HG03342 (cell line): ENCODE measurements around the gene HADH.
A peak's percentile ranks its signal among the peaks of the same experiment; 100 is the strongest.
"Not testable (repeated sequence)": the region's sequence is repeated elsewhere in the genome, so short reads cannot be mapped to it uniquely, and the experiment has no call there.

ENCODE experiments used
- ATAC-seq: cut with Tn5 transposase; IDR thresholded peaks from one replicate; pipeline ENCODE4 v1.9.1; 2021; ENCODE audit warnings: mild to moderate bottlenecking, moderate library complexity; ENCODE audit not compliant: unreplicated experiment

Gene HADH

GRCh38 chr4:108029731-108030130 is 40.0 kb downstream of the HADH start:
- no peak for ATAC-seq

GRCh38 chr4:108030332-108030731 is 40.6 kb downstream of the HADH start:
- peak; percentile 95 for ATAC-seq

DNA sequence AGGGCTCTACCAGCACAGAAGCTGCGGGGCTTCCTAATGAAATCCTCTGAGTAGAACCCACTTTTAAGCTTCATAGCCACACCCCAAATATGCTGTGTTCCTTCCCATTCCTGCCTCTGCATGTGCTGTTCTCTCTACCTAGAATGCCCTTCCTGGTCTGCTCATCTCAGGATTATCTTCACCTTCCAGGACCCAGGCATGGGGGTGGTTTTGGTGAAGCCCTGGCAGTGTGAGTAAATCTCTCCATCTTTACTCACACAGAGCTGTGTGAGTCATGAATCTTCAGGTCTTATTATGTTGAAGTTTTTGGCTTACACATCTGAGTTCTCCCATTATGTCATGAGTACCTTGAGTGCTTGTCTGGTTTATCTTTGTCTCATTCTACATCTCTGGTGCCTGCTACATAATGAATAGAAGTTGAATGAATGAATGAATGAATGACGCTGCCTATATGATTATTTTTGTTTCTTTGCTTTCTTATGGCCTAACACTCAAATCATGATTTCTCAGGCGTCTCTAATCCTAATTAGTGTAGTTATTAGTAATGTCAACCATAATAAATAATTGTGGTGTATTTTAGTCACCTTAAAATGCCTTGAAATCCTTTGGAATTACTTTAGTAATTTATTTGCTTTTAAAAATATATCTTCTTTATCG is 41.9 kb downstream of the HADH start:
- no peak for ATAC-seq

DNA sequence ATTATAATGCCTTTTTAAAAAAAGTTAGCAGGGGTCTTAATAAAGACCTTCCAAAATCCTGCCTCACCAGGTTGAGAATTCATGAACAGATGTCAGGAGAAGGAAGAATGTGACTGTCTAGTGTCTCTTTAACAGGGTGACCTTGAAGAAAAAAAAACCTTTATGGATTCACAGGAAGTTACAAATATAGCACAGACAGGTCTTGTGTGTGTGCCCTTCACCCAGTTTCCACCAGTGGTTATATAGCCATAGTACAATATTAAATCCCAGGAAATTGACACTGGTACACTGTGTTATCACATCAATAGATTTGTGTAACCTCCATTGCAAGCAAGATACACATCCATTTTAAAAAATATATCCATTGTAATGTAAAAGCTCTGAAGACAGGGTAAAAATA is 43.7 kb downstream of the HADH start:
- ATAC-seq = no peak

- ATAC-seq = no peak
Observed at GRCh38 chr4:108034565-108034964, 44.9 kb downstream of the HADH start.

- ATAC-seq = peak; percentile 13
Observed at GRCh38 chr4:108035691-108036090, 46.0 kb downstream of the HADH start.

GRCh38 chr4:108036213-108036612 is 46.5 kb downstream of the HADH start:
- peak; percentile 97 for ATAC-seq

- ATAC-seq = no peak
Observed at GRCh38 chr4:108037884-108038283, 48.2 kb downstream of the HADH start.

- no peak for ATAC-seq
Observed at GRCh38 chr4:108042927-108043326, 53.2 kb downstream of the HADH start.

- ATAC-seq = no peak
Observed at GRCh38 chr4:108043526-108043925, 53.8 kb downstream of the HADH start.

DNA sequence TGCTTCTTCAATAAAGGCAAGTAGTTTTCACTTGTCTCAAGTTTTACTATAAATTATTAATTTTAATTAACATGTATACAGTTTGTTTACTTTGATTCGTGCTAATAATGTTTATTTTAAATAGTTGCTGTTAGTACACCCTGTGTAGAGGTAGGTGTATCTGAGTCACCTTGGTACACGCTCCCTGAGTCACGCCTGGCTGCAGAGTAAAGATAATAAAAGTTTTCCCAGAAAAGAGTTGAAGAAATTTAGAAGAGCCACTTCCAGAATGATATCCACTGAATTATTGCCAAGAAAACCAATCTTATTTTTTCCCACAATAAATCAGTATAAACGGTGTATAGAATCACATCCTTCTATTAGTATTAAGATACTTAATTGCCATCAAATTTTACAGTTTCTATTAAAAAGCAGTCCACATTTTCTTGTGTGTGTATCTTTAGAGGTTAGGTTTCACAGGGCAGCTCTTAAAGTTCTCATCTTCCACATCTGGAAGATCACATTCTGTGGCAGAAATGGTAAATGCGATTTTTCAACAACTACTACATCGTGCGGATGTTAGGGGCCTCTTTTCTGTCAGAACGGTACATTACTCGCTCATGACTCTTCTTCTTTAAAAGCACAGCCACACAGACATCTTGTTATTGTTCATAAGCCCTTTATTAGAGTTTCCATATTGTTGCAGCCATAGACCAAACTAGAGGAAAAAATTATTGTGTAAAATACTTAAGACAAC is 55.4 kb downstream of the HADH start:
- ATAC-seq = no peak

DNA sequence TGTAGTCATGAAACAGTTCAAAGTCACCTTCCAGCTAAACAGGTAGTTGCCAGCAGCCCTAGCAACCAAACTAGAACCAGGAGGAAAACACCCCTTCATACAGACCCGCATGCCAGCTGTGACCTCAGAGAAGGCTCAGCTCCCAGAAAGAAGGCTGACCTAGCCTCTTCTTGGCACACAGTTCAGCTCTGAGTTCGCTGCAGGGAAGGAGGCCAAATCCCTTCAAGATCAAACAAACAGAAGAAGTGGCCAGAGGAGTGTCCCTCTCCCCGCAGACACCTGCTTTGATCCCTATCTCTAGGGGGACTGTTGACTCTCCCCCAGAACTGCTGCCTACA is 56.0 kb downstream of the HADH start:
- ATAC-seq = no peak

GRCh38 chr4:108047199-108047598 is 57.5 kb downstream of the HADH start:
- ATAC-seq = no peak

DNA sequence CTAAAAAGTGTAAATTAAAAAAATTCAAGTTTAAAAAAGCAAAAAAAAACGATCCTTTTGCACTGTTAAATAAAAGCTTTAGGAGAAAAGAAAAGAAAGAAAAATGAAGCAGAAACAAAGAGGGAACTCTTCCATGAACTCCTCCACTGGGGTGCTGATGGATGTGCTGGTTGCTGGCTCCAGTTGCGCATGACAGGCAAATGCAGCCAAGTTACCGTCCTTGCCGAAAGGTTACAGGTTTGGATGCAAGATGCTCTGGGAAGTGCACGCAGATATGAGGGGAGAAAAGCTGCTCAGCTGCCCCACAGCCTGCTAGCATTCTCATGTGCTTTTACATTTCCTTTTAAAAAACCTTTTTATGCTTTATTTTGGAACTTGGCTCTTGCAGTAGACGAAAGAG is 58.5 kb downstream of the HADH start:
- no peak for ATAC-seq

DNA sequence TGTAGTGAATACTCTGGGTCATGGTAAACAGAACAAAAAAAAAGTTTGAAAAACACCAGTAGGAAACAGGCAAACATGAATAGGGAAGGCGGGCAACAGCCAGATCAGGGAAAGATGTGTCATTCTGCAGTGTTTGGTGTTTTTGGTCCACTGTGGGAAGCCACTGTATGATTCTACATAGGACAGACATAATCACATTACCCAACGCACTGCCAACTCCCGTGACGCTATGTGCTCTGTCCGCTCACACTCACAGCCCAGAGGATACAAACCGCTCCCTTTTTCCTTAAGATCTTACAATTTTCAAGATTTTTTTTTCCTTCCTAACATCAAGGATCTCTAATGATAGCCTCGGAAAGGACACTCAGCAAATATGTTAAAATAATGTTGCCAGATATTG is 59.3 kb downstream of the HADH start:
- no peak for ATAC-seq

DNA sequence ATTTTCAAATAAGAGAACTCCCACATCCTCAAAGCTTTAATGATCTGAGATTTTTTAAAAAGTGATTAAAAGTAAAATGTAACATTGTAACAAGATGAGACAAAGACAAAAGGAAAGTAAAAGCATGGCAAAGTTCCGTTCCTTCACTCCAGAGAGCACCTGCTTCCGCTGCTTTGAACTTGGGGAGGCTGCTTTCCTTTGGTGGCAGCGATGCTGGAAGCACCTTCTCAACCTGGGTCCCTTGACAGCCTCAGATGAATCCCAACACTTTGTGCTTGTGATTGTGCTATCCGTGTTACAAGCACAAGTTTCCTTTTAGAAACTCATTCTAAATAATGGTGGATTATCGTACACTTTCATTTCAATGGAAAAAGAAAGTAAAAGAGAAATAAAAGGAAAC is 59.7 kb downstream of the HADH start:
- ATAC-seq = no peak

DNA sequence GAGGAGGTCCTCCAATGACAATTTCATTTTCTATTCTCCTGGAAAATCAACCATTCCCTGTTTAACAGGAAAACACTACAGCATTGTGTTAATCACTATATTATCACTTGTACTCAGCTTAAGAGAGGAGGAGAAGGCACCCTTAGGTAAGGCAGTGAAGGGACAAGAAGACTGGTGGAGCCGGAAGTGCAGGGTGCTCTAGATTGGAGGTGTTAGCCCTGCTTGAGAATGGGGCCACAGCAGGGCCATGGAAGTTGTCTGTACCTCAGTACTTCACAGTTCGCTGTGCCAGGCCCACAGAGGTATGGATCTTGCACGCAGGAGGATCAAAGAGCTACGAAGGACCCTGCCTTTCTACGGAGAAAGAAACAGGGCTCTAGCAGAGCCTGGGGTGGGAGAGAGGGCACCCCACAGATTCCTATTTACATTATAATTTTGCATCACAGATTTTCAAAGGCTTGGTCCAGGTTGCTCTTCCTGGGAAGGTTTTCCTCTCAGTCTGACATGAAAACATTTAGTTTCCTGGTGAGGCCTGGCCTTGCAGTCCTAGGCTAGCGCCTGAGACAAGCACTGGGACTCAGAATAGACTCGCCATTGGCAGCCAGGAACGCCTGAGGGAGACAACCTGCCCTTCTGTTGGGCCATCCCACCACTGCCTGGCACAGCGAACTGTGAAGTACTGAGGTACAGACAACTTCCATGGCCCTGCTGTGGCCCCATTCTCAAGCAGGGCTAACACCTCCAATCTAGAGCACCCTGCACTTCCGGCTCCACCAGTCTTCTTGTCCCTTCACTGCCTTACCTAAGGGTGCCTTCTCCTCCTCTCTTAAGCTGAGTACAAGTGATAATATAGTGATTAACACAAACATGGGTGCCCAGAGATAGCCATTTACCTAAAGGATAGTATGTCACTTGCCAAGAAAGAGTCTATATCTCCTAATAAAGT is 60.8 kb downstream of the HADH start:
- ATAC-seq = not testable (repeated sequence)

DNA sequence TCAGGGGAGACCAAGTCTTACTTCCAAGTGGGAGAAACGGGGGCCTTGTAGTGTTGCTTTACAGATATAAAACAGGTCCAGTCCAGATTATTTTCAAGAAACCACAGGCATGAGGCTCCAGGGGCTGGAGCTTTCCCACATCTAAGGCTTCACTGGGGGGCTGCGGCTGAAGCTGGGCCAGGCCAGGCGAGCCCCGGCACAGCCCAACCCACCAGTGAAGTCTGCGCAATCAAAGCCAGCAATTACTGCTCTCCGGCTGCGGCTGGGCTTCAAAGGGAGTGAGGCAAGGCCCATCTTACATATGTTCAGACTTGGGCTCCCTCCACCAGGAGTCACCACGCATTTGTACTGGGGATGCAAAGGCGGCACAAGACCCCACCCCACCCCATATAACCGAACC is 61.7 kb downstream of the HADH start:
- ATAC-seq = no peak

DNA sequence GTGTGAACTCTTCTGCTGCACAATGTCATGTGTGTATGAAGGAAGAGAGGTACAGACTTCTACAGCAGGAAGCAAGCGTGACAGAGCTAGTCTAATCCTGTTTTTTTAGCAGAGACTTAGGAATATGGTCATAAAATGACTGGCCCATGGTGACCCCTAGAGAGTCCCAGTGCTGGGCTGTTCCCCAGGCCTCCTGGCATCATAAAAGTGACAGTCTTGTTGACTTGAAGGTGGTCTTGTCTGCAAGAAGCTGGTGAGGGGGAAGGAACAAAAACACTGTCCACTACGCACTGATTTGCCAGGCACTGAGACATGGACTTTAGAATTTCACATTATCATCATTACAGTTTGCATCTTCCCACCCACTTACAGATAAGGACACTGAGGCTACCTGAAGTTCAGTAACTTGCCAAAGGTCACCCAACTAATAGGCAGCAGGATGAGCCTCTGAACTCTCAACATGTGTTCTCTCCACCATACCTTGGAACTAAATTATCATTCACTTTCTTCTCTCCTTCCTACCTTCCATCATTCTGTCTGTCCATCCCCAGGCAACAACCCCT is 63.0 kb downstream of the HADH start:
- ATAC-seq = no peak

DNA sequence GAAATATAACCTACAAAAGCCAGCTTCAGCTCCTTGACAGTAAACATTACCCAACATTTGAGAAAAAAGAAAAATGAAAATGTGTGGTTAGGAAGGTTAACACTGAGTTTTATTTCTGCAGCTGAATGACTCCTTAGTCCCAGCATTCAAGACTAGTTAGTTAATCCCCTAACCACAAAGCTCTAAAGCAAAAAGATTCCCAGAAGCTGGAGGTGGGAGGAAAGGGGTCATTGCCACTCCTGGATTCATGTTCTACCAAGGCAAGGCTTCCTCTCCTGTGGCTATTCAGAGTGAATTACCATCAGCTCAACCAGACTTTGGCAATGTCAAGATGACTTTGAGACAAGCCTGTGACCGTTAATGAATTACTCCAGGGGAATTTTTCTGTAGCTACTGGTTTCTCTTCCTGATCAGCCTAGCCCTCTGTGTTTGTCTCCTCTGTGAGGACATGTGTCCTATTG is 63.6 kb downstream of the HADH start:
- peak; percentile 95 for ATAC-seq

DNA sequence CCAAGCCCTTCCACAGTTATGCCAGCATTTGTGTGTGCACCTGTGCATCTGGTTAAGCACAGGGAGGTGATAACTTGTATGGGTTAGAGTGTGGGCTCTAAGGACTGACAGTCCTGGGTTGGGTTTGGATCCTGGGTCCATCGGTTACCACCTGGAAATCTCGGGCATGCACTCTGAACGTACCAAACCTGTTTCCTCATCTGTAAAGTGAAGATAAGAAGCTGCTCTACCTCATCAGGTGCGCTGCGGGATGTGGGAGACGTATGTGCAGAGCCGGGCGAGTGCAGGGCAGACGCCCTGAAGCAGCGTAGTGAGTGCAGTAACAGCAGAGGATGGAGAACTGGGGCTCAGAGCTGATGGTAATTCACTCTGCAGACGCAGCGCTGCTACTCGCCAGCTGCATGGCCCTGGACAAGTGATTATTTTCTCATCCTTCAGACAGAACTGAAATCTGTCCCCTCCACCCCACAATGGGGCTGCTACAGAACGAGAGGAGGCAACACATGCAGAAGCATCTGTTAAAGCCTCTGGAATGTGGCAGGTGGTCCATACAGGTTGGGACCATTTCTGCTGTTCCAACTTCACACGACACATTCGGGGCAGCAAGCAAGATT is 64.4 kb downstream of the HADH start:
- no peak for ATAC-seq
